ENCODE data around the gene SLC35F3. TPM values are rescaled to one million over a fixed set of nuclear protein-coding genes. Genes with fewer than 3 reads are reported as not detected.

Gene SLC35F3
- total RNA-seq, 1 donor from 2014 or later, result not detected

DNA sequence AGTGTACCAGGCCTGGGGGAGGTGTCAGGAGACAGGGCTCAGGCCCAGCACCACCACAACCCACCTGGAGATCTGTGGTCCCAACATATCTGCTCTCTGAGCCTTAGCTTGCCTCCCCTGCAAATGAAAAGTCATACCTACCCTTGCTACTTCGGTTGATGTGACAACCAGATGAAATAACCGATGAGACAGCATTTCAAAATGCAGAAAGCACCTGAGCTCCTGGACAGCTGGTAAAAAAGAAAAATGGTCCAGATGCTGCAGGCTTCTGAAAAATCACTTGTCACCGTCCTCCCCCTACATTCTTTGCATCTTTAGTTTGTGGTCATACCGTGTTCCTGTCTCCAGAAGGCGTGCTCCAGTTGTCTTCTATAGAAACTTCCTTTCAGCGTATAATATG is 416.8 kb downstream of the SLC35F3 start:
- no peak for DNase-seq
- TF ChIP-seq, protein P1, sequence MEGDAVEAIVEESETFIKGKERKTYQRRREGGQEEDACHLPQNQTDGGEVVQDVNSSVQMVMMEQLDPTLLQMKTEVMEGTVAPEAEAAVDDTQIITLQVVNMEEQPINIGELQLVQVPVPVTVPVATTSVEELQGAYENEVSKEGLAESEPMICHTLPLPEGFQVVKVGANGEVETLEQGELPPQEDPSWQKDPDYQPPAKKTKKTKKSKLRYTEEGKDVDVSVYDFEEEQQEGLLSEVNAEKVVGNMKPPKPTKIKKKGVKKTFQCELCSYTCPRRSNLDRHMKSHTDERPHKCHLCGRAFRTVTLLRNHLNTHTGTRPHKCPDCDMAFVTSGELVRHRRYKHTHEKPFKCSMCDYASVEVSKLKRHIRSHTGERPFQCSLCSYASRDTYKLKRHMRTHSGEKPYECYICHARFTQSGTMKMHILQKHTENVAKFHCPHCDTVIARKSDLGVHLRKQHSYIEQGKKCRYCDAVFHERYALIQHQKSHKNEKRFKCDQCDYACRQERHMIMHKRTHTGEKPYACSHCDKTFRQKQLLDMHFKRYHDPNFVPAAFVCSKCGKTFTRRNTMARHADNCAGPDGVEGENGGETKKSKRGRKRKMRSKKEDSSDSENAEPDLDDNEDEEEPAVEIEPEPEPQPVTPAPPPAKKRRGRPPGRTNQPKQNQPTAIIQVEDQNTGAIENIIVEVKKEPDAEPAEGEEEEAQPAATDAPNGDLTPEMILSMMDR (IDR thresholded peaks at IDR 0.05; ENCODE audit: borderline replicate concordance), result no peak
- intact Hi-C loops (cut with micrococcal nuclease), result no loop called here
- H3K9me3 ChIP-seq (replicated peaks), result no peaks in the 10 kb centered on the region
- no peak overlapping the region for H3K4me3 ChIP-seq
- H3K4me1 ChIP-seq, result no peaks in the 10 kb centered on the region
- H3K27me3 ChIP-seq (ENCODE audit: low read depth), result peaks cover 100% of the 10 kb centered on the region
- no peaks in the 10 kb centered on the region for H3K36me3 ChIP-seq
- H3K27ac ChIP-seq (replicated peaks), result no peak overlapping the region

DNA sequence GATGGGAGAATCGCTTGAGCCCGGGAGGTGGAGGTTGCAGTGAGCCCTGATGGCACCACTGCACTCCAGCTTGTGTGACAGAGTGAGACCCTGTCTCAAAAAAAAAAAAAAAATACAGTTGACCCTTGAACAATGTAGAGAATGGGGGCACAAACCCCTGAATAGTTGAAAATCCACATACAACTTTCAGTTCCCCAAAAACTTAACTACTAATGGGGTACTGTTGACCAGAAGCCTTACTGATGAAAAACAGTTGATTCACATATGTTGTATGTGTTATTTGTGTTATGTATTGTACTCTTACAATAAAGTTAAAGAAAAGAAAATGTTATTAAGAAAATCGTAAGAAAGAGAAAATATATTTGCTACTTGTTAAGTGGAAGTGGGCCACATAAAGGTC is 417.6 kb downstream of the SLC35F3 start:
- intact Hi-C loops (cut with micrococcal nuclease), result no loop called here
- Histone ChIP-seq H3K36me3 (no peaks in the 10 kb centered on the region), H3K4me1 (peaks cover 7% of the 10 kb centered on the region), H3K27ac (replicated peaks) (no peak overlapping the region), H3K4me3 (no peak overlapping the region), H3K9me3 (replicated peaks) (no peaks in the 10 kb centered on the region), H3K27me3 (ENCODE audit: low read depth) (peaks cover 98% of the 10 kb centered on the region)
- no peak for DNase-seq
- TF ChIP-seq, protein P1 (IDR thresholded peaks at IDR 0.05; ENCODE audit: borderline replicate concordance), result no peak

DNA sequence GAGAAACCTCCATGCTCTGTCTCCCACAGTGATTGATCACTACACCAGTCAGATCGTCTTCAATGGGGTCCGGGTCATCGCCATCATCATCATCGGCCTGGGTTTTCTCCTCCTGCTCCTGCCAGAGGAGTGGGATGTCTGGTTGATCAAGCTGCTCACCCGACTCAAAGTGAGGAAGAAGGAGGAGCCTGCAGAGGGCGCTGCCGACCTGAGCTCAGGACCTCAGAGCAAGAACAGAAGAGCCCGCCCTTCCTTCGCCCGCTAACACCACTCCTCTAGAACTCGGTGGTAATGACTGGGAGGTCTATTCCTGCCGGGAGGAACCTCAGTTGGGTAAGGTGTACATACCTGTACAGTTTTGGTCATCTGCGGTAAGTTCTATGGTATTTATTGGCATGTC is 418.5 kb downstream of the SLC35F3 start:
- Histone ChIP-seq H3K36me3 (no peaks in the 10 kb centered on the region), H3K4me3 (no peak overlapping the region), H3K4me1 (peaks cover 7% of the 10 kb centered on the region), H3K27me3 (ENCODE audit: low read depth) (peaks cover 89% of the 10 kb centered on the region), H3K9me3 (replicated peaks) (no peaks in the 10 kb centered on the region), H3K27ac (replicated peaks) (no peak overlapping the region)
- DNase-seq, result no peak
- TF ChIP-seq, protein P1 (IDR thresholded peaks at IDR 0.05; ENCODE audit: borderline replicate concordance), result no peak
- intact Hi-C loops (cut with micrococcal nuclease), result no loop called here

DNA sequence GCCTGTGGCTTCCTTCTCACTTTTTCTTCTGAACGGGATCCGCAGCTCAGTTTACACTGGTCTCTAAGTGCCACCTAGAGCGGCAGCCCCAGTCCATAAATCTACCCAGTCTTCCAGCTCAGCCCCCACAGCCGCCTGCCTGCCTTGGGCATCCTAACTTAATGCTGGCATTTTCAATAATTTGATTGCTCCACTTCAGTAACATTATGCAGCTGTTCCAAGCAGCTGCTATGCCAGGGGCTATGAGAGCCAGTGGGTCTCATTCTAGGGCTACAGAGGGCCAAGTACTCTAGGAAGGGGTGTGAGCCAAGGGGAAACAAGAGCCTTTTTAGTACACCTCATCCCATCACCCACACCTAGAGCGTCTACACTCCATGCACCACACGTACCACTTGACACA is 420.3 kb downstream of the SLC35F3 start:
- no peaks in the 10 kb centered on the region for H3K36me3 ChIP-seq
- DNase-seq, result no peak
- H3K9me3 ChIP-seq (replicated peaks), result no peaks in the 10 kb centered on the region
- no peak overlapping the region for H3K27ac ChIP-seq (replicated peaks)
- H3K4me3 ChIP-seq, result no peak overlapping the region
- TF ChIP-seq, protein P1 (IDR thresholded peaks at IDR 0.05; ENCODE audit: borderline replicate concordance), result no peak
- peaks cover 7% of the 10 kb centered on the region for H3K4me1 ChIP-seq
- intact Hi-C loops (cut with micrococcal nuclease), result no loop called here
- H3K27me3 ChIP-seq (ENCODE audit: low read depth), result peaks cover 76% of the 10 kb centered on the region

DNA sequence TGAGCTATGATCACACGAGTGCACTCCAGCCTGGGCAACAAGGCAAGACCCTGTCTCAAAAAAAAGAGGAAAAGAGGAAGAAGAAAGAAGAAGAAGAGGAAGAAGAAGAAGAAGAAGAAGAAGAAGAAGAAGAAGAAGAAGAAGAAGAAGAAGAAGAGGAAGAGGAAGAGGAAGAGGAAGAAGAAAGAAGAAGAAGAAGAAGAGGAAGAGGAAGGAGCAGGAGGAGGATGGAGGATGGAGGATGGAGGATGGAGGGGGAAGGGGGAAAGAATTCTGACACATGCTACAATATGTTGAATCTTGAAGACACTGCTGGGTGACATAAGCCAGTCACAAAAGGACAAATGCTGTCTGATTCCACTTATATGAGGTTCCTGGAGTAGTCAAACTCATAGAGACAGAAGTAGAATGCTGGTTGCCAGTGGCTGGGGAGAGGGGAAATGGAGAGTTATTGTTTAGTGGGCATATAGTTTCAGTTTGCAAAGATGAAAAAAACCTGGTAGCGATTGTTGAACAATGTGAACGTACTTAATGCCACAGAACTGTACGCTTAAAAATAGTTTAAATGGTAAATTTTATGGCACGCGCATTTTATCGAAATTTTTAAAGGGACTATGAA is 421.5 kb downstream of the SLC35F3 start:
- H3K9me3 ChIP-seq (replicated peaks), result no peaks in the 10 kb centered on the region
- peaks cover 7% of the 10 kb centered on the region for H3K4me1 ChIP-seq
- no peak for DNase-seq
- no peaks in the 10 kb centered on the region for H3K36me3 ChIP-seq
- H3K4me3 ChIP-seq, result peak overlapping the region; percentile 60
- TF ChIP-seq, protein P1 (IDR thresholded peaks at IDR 0.05; ENCODE audit: borderline replicate concordance), result no peak
- no peak overlapping the region for H3K27ac ChIP-seq (replicated peaks)
- intact Hi-C loops (cut with micrococcal nuclease), result no loop called here
- H3K27me3 ChIP-seq (ENCODE audit: low read depth), result peaks cover 72% of the 10 kb centered on the region
